Vagina (tissue), 2 donors: ENCODE measurements around the gene COX10.
"Not testable (repeated sequence)": the region's sequence is repeated elsewhere in the genome, so short reads cannot be mapped to it uniquely, and the experiment has no call there.

Experiments used
- POLR2A ChIP-seq, 2 donors: fragments of 450-650 bp; IDR thresholded peaks; one replicate each; pipeline ENCODE4 v1.6.1; 2017; ENCODE audit warnings: antibody characterized with exemption in 2 of 2, mild to moderate bottlenecking in 2 of 2, moderate library complexity in 2 of 2
- POLR2AphosphoS5 ChIP-seq, 2 donors: sonication (generic); formaldehyde crosslinking; IDR thresholded peaks; one replicate each; pipeline ENCODE4 v1.9.0; 2017; ENCODE audit warnings: antibody characterized with exemption in 2 of 2, mild to moderate bottlenecking in 2 of 2, low read depth in 1 of 2; ENCODE audit not compliant: insufficient read depth in 1 of 2
- TF ChIP-seq, protein P1 (sequence below), 3 experiments: fragments of 450-650 bp in 2 of 3; fragments of 200-600 bp in 1 of 3; sonication (generic) in 1 of 3; IDR thresholded peaks; one replicate each; pipeline ENCODE4 v1.5.1; 2017 to 2019; ENCODE audit warnings: antibody characterized with exemption in 3 of 3, mild to moderate bottlenecking in 2 of 3, moderate library complexity in 2 of 3

DNA sequence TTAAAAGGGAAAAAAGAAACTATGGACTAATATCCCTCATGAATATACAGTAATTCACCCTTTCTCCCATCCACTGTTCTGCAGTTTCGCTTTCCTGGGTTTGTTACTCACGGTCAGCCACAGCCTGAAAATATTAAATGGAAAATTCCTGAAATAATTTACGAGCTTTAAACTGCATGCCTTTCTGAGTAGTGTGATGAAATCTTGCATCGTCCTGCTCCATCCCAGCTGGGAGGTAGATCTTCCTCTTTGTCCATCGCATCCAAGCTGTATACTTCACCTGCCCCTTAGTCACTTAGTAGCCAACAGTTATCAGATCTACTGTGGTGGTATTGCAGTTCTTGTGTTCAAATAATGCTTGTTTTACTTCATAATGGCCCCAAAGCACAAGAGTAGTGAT is 39.5 kb upstream of the COX10 start:
- TF ChIP-seq POLR2A (IDR thresholded peaks at IDR 0.05); POLR2AphosphoS5 (IDR thresholded peaks at IDR 0.05; ENCODE audit: insufficient read depth in 1 of 2, low read depth in 1 of 2): not testable (repeated sequence)
- TF ChIP-seq, protein P1, sequence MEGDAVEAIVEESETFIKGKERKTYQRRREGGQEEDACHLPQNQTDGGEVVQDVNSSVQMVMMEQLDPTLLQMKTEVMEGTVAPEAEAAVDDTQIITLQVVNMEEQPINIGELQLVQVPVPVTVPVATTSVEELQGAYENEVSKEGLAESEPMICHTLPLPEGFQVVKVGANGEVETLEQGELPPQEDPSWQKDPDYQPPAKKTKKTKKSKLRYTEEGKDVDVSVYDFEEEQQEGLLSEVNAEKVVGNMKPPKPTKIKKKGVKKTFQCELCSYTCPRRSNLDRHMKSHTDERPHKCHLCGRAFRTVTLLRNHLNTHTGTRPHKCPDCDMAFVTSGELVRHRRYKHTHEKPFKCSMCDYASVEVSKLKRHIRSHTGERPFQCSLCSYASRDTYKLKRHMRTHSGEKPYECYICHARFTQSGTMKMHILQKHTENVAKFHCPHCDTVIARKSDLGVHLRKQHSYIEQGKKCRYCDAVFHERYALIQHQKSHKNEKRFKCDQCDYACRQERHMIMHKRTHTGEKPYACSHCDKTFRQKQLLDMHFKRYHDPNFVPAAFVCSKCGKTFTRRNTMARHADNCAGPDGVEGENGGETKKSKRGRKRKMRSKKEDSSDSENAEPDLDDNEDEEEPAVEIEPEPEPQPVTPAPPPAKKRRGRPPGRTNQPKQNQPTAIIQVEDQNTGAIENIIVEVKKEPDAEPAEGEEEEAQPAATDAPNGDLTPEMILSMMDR (IDR thresholded peaks at IDR 0.05) = not testable (repeated sequence)
